Stimulated activated CD8-positive, alpha-beta memory T cell treated with anti-CD3 and anti-CD28 coated beads, Interleukin-4, amount 100 ng/mL, for 24 hours (primary cell): ENCODE data around the gene NPIPB8.
"Not testable (repeated sequence)": the region's sequence is repeated elsewhere in the genome, so short reads cannot be mapped to it uniquely, and the experiment has no call there.

Source experiments
- DNase-seq: peaks from one replicate; pipeline ENCODE4 v3.0.0-alpha.2; 2020; ENCODE audit warnings: low read depth

The NPIPB8 gene

DNA sequence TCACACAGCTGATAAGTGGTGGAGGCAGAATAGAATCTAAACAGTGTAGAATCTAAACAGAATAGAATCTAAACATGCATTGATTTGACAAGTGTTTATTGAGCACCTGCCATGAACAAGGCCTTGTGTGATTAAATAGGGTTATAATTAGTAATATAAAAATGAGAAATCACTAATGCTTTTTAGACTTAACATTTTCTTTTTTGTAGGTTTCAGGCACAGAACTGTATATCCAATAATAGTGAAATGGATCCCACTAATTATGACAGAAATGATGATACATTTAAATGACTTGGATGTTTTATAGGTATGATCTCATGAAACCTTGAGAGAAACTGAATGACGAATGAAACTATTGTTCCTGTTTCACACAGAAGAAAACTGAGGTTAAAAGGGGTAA is at the start of gene NPIPB8:
TSS of gene NPIPB8 (plus strand) at position 301 of the 400 bp plus-strand sequence. CDS start 296 bp downstream, outside the sequence.
- DNase-seq, result not testable (repeated sequence)

GRCh38 chr16:28589069-28589468 is 48.8 kb upstream of the NPIPB8 start:
- no peak for DNase-seq

GRCh38 chr16:28589930-28590329 is 47.9 kb upstream of the NPIPB8 start:
- no peak for DNase-seq

DNA sequence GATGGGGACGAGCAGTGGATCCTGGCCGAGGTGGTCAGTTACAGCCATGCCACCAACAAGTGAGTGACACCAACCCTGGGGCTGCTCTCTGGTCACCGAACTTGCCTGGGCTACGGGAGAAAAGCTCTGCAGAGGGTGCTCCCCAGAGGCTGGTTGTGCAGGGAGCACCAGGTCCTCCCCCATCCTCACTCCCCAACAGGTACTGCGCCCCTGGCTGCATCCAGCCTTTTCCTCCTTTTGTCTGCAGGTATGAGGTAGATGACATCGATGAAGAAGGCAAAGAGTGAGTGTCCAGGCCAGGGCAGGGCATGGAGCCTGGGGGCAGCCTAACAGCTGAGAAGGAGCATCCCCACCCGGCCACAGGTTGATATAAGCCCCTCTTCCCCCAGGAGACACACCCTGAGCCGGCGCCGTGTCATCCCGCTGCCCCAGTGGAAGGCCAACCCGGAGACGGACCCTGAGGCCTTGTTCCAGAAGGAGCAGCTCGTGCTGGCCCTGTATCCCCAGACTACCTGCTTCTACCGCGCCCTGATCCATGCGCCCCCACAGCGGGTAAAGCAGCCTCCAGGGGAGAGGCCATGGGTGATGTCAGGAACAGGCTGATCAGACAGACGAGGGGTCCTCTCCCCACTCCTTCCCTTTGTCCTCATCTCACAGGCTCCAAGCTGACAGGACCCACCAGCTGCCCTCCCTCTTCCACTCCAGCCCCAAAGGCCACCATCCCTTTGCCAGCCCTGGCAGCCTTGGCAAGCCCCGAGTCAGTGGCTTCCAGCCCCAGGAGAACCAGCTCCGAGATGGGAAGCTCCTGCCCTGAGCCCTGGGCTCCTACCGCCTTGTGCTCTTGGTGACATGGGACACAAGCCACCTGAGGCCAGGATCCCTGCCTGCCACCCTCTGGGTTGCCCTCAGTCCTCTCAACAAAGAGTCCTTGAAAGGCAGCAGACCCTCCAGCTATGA is 47.2 kb upstream of the NPIPB8 start:
- no peak for DNase-seq

GRCh38 chr16:28591355-28591754 is 46.5 kb upstream of the NPIPB8 start:
- DNase-seq, result no peak

DNA sequence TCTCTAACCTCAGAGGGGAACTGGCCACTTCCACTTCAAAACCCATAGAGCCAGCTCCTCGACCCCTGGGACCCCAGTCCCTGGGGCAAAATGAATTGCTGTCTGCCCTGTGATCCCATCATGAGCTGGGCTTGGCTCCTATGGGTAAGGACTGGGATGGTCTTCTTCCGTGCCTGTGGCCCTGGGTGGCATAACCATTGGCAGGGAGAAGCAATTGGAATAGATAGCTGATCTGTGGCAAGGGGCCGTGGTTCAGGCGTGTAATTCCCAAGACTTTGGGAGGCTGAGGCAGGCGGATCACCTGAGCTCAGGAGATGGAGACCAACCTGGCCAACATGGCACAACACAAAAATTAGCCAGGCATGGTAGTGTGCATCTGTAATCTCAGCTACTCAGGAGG is 45.4 kb upstream of the NPIPB8 start:
- no peak for DNase-seq

- no peak for DNase-seq
Measured at GRCh38 chr16:28592979-28593553, 44.8 kb upstream of the NPIPB8 start.

GRCh38 chr16:28595451-28595850 is 42.4 kb upstream of the NPIPB8 start:
- DNase-seq, result not testable (repeated sequence)

DNA sequence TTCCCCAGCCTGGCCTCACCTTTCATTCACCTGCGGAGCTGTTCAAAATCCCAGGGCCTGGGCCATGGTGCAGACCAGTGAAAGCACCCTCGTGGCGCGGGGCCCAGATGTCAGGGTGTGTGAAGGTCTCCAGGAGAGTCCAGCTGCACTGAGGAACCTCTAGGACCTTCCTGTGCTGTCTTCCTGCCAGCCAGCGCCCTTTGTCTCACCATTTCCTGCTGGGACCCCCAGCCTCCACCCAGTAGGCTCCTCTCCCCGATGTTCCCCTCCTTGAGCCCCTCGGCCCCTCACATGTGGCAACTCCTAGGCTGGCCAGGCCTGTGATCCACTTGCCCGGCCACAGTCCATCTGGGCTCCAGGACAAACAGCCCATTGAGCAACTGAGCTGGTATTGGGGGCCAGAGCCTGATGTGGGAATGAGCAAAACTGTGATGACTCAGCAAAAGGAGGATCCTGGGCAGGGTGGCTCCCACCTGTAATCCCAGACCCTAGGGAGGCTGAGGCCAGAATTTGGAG is 41.7 kb upstream of the NPIPB8 start:
- DNase-seq, result no peak

DNA sequence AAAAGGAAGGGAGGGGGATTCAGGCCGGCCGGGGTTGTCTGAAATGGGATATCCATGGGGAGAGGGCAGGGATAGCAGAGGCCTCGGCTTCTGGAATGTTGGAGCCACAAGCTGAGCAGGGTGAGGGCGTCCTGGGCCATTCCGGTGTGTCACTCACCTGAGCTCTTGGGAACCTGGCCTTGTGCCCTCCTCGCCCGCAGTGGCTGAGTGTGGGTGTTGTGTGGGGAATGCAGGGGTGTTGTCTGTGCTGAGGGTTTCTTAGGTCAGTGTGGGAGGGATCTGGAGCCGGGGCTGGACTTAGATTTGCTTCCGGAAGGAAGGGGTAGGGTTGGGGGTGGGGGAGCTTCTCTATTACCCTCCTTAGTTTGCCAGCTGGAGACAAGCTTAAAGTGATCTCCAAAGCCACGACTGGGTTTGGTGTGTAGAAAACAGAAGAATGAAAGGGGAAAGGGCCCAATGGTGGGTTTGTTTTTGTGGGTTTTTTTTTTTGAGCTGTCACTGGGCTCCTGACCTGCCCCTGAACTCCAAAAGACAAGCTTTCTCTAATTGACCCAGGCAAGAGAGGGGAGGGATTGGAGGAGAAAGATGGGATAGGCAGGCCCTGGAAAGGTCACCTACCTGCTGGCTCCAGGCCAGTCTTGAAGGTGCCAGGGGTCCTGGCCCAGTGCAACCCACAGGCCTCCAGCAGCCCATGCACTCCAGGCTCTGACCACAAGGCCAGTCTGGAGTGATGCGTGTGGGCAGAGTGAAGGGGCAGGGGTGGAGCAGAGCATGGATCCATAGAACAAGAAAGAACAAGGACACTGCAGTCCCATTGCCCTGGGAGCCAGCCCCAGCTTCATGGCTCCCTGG is 40.8 kb upstream of the NPIPB8 start, which contains the start of gene SULT1A2:
TSS of gene SULT1A2 (minus strand) at position 211 of the 852 bp plus-strand sequence. CDS start 1,120 bp downstream, outside the sequence.
- no peak for DNase-seq

DNA sequence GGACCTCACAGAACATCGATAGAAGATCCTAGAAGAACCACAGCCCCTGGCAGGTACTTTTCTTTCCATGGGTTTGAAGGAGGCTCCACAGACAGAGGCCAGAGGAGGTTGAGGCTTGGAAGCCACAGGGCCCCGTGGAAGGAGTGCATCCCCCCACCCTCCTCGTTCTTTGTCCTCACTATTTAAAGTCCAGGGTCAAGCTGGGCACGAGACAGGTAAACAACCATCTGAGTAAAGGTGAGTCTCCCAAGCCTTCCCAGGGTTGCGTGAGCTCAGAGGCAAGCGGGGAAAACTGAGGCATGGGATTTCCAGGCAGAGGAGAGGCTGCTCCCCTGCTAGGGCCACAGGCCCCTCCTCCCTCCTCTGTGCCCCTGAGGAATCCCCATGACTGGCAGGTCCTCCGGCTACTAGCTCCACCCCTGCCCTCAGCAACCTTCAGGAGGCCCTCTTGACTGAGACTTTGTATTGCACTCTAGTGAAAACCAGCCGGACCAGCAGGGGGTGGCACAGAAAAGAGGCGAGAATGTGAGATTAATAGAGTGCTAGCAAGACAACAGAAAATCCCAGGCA is 40.1 kb upstream of the NPIPB8 start:
- DNase-seq, result no peak

DNA sequence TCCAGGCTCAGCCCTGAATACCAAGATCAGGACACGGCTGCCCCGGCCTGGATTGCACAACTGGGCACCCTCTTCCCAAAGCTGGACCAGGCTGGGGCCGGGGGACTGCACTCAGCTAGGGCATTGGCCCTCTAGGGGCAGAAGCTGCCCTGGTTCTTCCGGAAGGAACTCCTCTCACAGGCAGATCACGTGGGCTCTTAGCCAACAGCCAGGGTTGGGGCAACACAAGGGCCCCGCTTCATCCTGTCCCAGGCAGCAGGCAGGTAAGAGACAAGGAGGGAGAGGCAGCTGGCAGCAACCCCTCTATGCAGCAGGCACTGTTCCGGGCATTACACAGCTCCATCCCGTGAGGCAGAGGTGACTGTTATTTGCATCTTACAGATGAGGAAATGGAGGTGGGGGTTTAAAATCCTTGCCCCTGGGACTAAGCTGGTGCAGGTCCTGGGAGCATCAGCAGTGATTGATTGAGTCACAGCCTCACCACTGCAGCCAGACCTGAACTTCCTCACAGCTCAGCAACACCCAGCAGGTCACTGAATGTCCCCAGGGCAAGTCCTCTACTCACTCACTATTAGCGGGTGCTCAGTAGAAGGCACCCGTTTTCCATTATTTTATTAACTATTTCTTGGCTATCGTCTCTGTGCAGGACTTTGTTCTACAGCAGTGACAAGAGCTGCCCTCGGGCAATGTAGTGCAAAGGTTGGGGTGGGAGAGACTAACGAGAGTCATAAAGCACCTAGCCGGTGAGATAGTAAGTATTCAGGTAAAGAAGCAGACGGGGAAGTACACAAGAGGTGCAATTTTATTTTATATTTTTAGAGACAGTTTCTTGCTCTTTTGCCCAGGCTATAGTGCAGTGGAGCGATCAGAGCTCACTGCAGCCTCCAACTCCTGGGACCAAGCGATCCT is 38.2 kb upstream of the NPIPB8 start:
- DNase-seq, result not testable (repeated sequence)

- not testable (repeated sequence) for DNase-seq
Measured at GRCh38 chr16:28600965-28601364, 36.9 kb upstream of the NPIPB8 start.

GRCh38 chr16:28601589-28601988 is 36.3 kb upstream of the NPIPB8 start:
- DNase-seq, result not testable (repeated sequence)

GRCh38 chr16:28602062-28602461 is 35.8 kb upstream of the NPIPB8 start:
- not testable (repeated sequence) for DNase-seq

- no peak for DNase-seq
Measured at GRCh38 chr16:28602529-28602928, 35.3 kb upstream of the NPIPB8 start.

- no peak for DNase-seq
Measured at GRCh38 chr16:28603381-28604185, 34.3 kb upstream of the NPIPB8 start.

DNA sequence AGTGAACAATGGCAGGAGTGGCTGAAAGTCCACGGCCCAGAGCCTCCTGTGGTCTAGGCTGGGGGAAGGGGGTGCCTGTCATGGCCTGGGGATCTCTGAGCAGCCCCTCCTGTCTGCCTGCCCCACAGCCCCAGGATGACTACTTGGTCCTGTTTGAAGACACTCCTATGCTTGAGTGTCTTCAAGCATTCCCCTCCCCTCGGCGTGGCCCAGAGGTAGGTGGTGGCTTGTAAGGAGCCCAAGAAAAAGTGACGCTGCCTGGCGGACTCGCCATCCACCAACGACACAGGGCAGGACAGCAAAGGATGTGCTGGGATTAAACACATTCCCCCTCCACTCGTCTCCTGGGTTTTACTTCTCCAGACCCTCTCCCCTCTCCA is 33.7 kb upstream of the NPIPB8 start:
- no peak for DNase-seq

DNA sequence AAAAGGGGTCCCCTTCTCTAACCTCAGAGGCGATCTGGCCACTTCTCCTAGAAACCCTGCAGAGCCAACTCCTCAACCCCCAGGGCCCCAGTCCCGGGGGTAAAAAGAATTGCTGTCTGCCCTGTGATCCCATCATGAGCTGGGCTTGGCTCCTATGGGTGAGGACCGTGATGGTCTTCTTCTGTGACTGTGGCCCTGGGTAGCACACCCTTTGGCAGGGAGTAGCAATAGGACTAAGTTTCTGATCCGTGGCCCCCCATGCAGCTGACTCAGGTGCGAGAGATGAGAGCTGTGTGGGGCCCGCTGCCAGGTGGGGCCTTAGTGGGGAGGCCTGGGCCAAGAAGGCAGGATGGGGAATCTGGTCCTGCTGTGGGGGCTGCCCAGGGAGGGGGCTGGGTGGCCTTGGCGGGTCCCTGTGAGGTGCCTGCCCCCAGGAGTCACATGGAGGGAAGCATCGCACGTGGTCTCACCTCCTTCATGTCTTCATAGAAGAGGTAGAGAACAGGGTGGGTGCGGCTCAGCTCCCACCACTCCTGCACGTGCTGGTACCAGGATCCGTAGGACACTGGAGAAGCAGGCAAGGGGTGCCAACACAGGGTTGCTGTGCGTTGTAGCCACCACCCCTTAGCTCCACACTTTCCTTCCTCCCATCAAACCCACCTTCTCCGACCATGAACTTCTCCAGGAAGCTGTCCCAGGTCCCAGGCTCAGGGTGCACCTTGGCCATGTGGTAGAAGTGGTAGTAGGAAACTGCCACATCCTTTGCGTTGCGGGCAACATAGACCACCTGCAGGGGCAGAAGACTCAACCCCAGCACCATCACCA is 31.4 kb upstream of the NPIPB8 start:
- DNase-seq, result no peak
